CD4-positive, alpha-beta T cell treated with Interferon gamma for 1 hour (primary cell): ENCODE measurements around the gene GABPB1.

Source experiments
- DNase-seq: peaks from one replicate; pipeline ENCODE4 v3.0.0-alpha.2; 2020

GABPB1 gene

GRCh38 chr15:50341616-50342136 is 13.3 kb downstream of the GABPB1 start:
- DNase-seq: no peak

DNA sequence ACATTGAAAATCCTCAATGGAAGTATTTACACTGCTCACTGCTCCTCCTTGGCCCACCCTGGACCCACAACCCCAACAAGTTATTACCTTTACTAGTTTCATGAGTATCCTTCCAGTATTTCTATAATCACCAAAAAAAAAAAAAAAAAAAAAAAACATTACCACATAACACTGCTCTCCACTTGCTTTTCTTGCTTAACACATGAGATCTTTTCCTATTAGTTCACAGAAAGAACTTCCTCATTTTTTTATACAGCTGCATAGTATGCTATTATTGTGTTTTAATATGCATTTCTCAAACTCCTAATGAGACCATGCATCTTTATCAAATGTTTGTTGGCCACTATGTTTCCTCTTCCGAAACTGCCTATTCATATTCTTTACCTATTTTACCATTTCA is 14.6 kb downstream of the GABPB1 start:
- DNase-seq: no peak

DNA sequence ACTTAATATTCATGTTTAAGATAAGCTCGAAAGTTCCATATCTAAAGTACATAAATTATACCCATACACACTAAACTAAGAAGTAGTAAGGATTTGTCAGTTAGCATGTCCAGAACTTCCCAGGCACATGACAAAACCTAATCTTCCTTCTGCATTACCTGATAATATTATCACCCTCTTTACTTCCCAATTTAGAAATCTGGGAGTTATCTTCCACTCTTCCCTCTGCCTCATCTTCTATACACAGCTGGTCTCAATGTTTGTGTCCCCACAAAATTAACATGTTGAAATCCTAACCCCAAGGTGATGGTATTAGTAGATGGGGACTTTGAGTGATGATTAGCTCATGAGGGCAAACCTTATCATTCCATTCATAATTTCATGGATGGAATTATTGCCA is 15.3 kb downstream of the GABPB1 start:
- no peak for DNase-seq

- DNase-seq: no peak
Observed at GRCh38 chr15:50335251-50335650, 19.7 kb downstream of the GABPB1 start.

GRCh38 chr15:50333229-50333628 is 21.8 kb downstream of the GABPB1 start:
- no peak for DNase-seq

DNA sequence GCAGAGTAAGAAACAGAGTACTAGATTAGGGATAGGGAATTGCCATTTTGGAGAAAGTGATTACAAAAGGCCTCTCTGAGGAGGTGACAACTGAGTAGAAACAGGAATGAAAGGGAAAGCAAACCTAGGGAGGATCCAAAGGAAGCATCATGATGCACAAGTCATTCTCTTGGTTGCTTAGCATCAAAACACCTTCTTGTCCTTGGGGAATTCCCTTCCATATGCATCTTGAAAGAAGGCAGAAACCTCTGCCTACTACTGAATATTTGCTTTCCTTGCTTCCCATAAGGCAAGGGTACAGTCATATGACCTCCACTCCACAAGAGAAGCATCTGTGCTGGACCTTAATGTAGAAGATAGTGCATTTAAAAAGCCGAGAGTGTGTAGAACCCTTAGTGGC is 24.1 kb downstream of the GABPB1 start:
- DNase-seq: no peak

DNA sequence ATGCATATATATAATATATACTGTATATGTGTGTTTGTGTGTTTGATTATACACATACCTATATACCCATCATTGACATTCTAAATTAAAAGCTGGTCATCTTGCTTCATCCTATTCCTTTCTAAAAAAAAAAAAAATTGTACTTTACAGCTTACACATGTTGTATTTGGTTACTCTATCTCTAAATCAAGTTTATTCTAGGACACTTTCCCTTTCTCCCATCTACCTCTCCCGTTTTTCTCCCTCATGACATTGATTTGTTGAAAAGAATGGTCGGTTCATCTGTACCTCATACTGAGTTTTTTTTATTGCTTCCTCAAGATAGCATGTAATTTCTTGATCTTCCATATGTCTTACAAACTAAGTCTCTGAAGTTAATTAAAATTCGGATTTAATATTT is 26.9 kb downstream of the GABPB1 start:
- no peak for DNase-seq

GRCh38 chr15:50321680-50322210 is 33.3 kb downstream of the GABPB1 start:
- no peak for DNase-seq

DNA sequence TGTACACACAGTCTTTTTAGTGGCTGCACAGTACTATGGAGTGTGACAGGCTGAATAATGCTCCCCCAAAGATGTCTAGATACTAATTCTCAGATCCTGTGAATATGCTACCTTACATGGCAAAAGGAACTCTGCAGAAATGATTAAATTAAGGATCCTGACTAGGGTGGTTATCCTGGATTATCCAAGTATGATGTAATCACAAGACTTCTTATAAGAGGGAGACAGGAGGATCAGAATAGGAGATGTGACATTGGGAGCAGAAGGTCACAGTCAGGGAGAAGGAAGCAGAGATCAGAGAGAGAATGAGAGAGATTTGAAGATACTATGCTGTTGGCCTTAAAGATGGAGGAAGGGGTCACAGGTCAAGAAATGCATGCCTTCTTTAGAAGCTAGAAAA is 34.5 kb downstream of the GABPB1 start:
- DNase-seq: no peak

DNA sequence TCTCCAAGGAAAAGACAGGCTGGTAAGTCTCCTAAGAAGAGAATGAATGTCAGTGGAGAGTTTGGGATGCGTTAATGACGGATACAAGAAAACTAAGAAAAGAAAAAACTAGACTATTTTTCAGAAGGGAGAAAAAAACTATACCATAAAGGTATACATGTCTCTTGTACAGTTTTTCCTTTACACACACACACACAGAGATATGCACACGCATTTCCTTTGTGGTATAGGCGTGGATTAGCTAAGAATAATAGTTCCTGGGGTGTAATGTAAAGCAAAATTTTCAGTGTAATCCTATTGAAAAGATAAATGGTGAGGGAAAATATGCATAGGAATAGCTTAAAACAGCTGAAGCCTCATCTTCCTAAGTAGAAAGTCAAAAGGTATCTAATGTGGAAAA is 36.3 kb downstream of the GABPB1 start:
- no peak for DNase-seq

DNA sequence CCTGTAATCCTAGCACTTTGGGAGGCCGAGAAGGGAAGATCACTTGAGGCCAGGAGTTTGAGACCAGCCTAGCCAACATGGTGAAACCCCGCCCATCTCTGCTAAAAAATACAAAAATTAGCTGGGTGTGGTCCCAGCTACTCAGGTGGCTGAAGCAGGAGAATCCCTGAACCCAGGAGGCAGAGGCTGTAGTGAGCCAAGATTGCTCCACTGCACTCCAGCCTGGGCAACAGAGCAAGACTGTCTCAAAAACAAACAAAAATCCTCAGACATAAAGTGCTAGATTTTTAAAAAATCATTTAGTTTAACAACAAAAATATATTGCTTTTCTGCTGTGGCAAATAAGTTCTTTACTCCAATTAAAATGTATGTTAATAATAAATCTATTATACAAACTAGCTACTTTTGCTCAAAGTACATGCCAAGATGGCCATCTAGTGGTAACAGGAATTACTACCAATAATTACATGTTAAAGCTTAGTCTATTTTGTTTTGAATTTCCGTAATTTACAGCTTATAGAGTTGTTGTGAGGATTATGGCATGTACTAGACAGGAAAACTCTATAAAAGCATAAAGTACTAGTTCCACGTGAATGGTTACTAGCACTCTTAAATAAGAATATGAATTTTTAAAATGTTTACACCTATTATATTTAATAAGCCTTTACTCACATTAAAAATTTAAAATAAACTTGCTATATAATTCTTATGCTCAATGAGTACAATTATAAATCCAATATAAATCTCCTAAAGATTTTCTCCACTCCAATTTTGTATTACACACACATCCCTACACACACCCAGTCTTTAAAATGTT is 39.0 kb downstream of the GABPB1 start:
- no peak for DNase-seq

- DNase-seq: no peak
Observed at GRCh38 chr15:50312636-50313035, 42.4 kb downstream of the GABPB1 start.

DNA sequence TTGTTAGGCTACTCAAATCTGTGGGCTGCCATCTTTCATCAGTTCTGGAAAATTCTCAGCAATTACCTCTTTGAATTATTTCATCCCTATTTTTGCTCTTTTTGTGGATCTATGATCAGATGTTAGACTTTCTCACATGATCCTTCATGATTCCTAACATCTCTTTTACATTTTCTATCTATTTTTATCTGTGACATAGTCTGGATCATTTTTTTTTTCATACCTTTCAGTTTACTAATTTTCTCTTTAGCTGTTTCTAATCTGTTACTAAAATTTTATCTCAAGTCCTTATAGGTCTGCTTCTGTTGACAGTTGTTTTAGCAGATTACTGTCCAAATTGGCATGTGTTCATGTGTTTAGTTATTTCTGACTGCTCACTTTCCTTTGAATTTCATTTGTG is 47.2 kb downstream of the GABPB1 start:
- no peak for DNase-seq

DNA sequence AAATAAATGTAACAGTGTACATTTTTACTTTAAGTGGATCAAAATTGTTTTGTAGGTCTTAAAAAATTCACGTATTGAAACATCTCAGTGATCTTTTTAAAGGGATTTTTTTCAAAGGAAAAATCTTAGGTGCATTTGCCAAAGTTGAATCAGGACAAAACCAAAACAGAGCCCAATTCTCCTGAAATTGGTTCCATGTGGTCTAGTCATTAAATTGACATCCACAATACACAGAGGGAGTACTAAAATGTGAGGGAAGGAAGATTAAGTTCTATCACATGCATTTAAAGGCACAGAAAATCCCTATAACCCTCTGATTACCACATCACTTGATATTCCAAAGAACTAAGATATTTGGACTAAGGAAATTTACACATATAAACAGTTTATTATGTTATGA is 50.2 kb downstream of the GABPB1 start:
- no peak for DNase-seq

GRCh38 chr15:50302581-50302980 is 52.4 kb downstream of the GABPB1 start:
- no peak for DNase-seq

- DNase-seq: no peak
Observed at GRCh38 chr15:50298340-50298739, 56.7 kb downstream of the GABPB1 start.

- no peak for DNase-seq
Observed at GRCh38 chr15:50295966-50296365, 59.0 kb downstream of the GABPB1 start.

GRCh38 chr15:50289749-50290148 is 65.2 kb downstream of the GABPB1 start:
- no peak for DNase-seq

- no peak for DNase-seq
Observed at GRCh38 chr15:50287324-50288116, 67.5 kb downstream of the GABPB1 start.

DNA sequence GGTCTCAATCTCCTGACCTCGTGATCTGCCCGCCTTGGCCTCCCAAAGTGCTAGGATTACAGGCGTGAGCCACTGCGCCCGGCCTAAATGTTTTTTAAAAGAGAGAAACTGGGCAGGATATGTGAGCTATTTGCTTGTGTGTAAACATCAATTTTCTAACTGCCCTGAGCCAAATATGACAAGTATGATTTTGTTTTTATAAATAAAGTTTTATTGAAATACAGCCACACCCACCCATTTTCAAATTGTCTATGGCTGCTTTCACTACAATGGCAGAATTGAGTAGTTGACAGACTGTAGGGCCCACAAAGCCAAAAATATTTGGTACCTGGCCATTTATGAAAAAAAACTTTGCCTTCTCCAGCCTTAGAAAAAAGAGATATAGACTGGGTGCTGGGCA is 73.6 kb downstream of the GABPB1 start:
- DNase-seq: no peak

- no peak for DNase-seq
Observed at GRCh38 chr15:50280271-50280670, 74.7 kb downstream of the GABPB1 start.

DNA sequence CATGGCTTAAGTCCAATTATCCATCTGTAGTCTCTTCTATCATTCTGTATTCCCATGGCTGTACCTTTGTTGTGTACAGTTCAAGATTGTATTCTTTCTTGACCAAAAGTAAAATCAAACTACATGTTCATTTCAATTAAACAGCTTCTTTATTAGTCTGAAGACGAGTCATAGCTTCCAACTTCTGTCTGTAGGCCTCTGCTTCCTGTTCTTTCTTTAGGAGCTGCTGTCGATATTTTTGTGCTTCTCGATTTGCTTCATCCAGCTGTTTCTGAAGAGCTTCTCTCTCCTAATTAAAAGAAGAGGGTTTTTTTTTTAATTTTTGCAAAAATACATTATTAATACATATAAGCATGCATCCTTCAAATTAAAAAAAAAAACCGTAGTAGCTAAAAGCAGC is 76.5 kb downstream of the GABPB1 start:
- DNase-seq: no peak

DNA sequence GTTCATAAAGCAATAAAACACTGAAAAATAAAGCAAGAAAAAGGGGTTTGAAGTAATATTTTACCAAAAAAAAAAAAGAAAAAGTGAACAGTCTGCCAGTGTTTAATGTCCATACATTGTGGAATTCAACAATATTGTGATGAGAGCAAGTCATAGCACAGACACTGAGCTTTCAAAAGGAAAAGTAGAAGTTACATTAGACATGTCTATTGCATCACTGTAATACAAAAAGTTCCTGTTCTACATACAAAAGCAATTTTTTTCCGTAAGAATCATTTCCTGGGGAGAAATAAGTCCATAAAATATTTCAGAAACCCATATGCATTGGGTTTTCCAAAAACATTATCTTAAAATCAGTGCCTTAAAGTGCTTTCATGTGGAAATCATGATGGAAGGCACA is 77.6 kb downstream of the GABPB1 start:
- no peak for DNase-seq

- no peak for DNase-seq
Observed at GRCh38 chr15:50275908-50276307, 79.1 kb downstream of the GABPB1 start.
